ENCODE results near the gene SLCO4A1.

Gene SLCO4A1

DNA sequence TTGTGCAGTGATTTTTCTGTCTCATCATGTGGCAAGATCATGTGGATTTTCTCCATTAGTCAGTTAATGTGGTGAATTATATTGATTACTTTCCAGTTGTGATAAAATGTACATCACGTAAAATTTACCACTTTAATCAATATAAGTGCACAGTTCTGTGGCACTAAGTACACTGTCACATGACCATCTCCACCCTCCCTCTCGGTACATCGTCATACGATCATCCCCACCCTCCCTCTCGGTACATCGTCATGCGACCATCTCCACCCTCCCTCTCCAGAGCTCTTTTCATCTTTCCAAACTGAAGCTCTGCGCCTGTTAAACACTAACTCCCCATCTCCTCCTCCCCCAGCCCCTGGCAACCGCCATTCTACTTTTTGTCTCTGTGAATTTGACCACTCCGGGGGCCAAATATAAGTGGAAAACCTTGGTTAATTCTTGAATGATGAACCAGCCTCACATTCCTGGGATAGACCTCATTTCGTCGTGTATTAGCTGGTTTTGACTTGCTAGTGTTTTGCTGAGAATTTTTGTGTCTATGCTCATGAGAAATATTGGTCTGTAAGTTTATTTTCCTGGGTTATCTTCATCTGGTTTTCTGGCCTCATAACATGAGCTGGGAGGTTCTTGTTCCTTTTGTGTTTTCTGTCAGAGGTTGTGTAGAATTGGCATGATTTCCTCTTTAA lies 77.1 kb downstream of the SLCO4A1 start:
- DNase-seq (ENCODE audit: low spot score in 2 of 2) (no peak), ATAC-seq (ENCODE audit: low read depth) (no peak)
- H3K36me3 Mint-ChIP-seq, result peaks cover 6% of the 10 kb centered on the region
- H3K4me3 Mint-ChIP-seq, result no peak overlapping the region
- peaks cover 17% of the 10 kb centered on the region for H3K27me3 Mint-ChIP-seq
- peaks cover 17% of the 10 kb centered on the region for H3K9me3 Mint-ChIP-seq
- no peaks in the 10 kb centered on the region for H3K4me1 Mint-ChIP-seq
- H3K27ac Mint-ChIP-seq, result no peak overlapping the region
